ENCODE results near the gene RALGPS2.

The RALGPS2 gene

GRCh38 chr1:178970184-178970583 lies 245.1 kb downstream of the RALGPS2 start:
- DNase-seq = no peak
